IMR-90 (cell line): ENCODE results near the gene MAB21L1. TPM values are rescaled to one million over a fixed set of nuclear protein-coding genes. Genes with fewer than 3 reads are reported as not detected.

Experiments
- ATAC-seq: fragments of 200-7000 bp; cut with Tn5 transposase; 2 replicates; pipeline ENCODE4 v1.9.1; 2020; ENCODE audit warnings: low read depth, mild to moderate bottlenecking, moderate library complexity
- BruUV-seq: library from RNA; stranded (reverse); fragments of 400-500 nt; replicated peaks from 2 replicates; lab custom pipeline; 2021; lab: Mats Ljungman, UMichigan
- CTCF ChIA-PET: fragments of 300-600 bp; formaldehyde crosslinking; extraction: SDS; loops from one replicate; lab custom pipeline; 2021; ENCODE audit warnings: antibody characterized with exemption; lab: Yijun Ruan, JAX
- POLR2A ChIA-PET: fragments of 300-600 bp; sonication (Branson Sonifier 250); formaldehyde crosslinking; loops from one replicate; lab custom pipeline; 2022; ENCODE audit warnings: antibody characterized with exemption; ENCODE audit not compliant: unreplicated experiment; lab: Charles Lee
- DNase-seq: peaks from one replicate; pipeline ENCODE4 v3.0.0; 2013
- H2AFZ ChIP-seq: replicated peaks from 2 replicates; pipeline ENCODE3; 2013; ENCODE audit warnings: low read length, mild to moderate bottlenecking; ENCODE audit not compliant: poor library complexity
- H2AK5ac ChIP-seq: 2 replicates; pipeline ENCODE4 v1.6.1; 2013; ENCODE audit warnings: low read depth, low read length, inconsistent platforms
- H2AK9ac ChIP-seq: replicated peaks from 2 replicates; pipeline ENCODE3; 2013; ENCODE audit warnings: mild to moderate bottlenecking, low read depth, low read length, moderate library complexity; ENCODE audit not compliant: poor library complexity
- H2BK120ac ChIP-seq: 2 replicates; pipeline ENCODE4 v1.6.1; 2013; ENCODE audit warnings: low read depth, low read length, inconsistent platforms
- H2BK15ac ChIP-seq: 3 replicates; pipeline ENCODE4 v1.6.1; 2013; ENCODE audit warnings: low read depth, low read length, inconsistent platforms
- H2BK20ac ChIP-seq: 2 replicates; pipeline ENCODE4 v1.6.1; 2013; ENCODE audit warnings: low read depth, mild to moderate bottlenecking, inconsistent platforms, low read length, moderate library complexity
- H2BK5ac ChIP-seq: 2 replicates; pipeline ENCODE4 v1.6.1; 2013; ENCODE audit warnings: mild to moderate bottlenecking, low read depth, low read length, inconsistent platforms; ENCODE audit not compliant: poor library complexity, severe bottlenecking
- H3K14ac ChIP-seq: replicated peaks from 2 replicates; pipeline ENCODE4 v1.6.1; 2013; ENCODE audit warnings: low read depth, low read length, inconsistent platforms
- H3K18ac ChIP-seq: 2 replicates; pipeline ENCODE4 v1.6.1; 2013; ENCODE audit warnings: low read depth, low read length, control low read depth
- H3K23ac ChIP-seq: 2 replicates; pipeline ENCODE4 v1.6.1; 2013; ENCODE audit warnings: low read depth, low read length, inconsistent platforms
- H3K27ac ChIP-seq: 2 replicates; pipeline ENCODE4 v1.5.1; 2013; ENCODE audit warnings: mild to moderate bottlenecking, control low read depth, low read length; ENCODE audit not compliant: insufficient read depth
- H3K27me3 ChIP-seq: 2 replicates; pipeline ENCODE4 v1.6.1; 2013; ENCODE audit warnings: low read length; ENCODE audit not compliant: control insufficient read depth, insufficient read depth
- H3K36me3 ChIP-seq: 2 replicates; pipeline ENCODE4 v1.6.1; 2013; ENCODE audit warnings: low read length, mixed read lengths; ENCODE audit not compliant: control insufficient read depth, insufficient read depth
- H3K4ac ChIP-seq: 2 replicates; pipeline ENCODE4 v1.6.1; 2013; ENCODE audit warnings: low read depth, low read length, inconsistent platforms
- H3K4me1 ChIP-seq: 2 replicates; pipeline ENCODE4 v1.6.1; 2013; ENCODE audit warnings: low read length, mixed read lengths; ENCODE audit not compliant: control insufficient read depth, insufficient read depth
- H3K4me2 ChIP-seq: 2 replicates; pipeline ENCODE4 v1.6.1; 2013; ENCODE audit warnings: low read depth, mild to moderate bottlenecking, control low read depth, low read length, moderate library complexity
- H3K4me3 ChIP-seq: 2 replicates; pipeline ENCODE4 v1.5.1; 2013; ENCODE audit warnings: low read depth, mild to moderate bottlenecking, control low read depth, low read length, moderate library complexity; ENCODE audit not compliant: insufficient read depth
- H3K56ac ChIP-seq: 2 replicates; pipeline ENCODE4 v1.6.1; 2013; ENCODE audit warnings: low read length, inconsistent platforms; ENCODE audit not compliant: insufficient read depth; ENCODE audit errors: extremely low read depth
- H3K79me1 ChIP-seq, 2 experiments: 2 replicates each; pipeline ENCODE4 v1.6.1; 2013; ENCODE audit warnings: low read length in 2 of 2, inconsistent platforms in 1 of 2, low read depth in 1 of 2
- H3K9ac ChIP-seq: 2 replicates; pipeline ENCODE4 v1.6.1; 2013; ENCODE audit warnings: low read depth, low read length, control low read depth
- H3K9me1 ChIP-seq: 2 replicates; pipeline ENCODE4 v1.6.1; 2013; ENCODE audit warnings: low read length, inconsistent platforms; ENCODE audit not compliant: insufficient read depth
- H3K9me3 ChIP-seq: 2 replicates; pipeline ENCODE4 v1.6.1; 2013; ENCODE audit warnings: low read length; ENCODE audit not compliant: control insufficient read depth, insufficient read depth
- H4K20me1 ChIP-seq: 2 replicates; pipeline ENCODE4 v1.6.1; 2013; ENCODE audit warnings: low read length, inconsistent platforms; ENCODE audit not compliant: insufficient read depth
- H4K5ac ChIP-seq: 2 replicates; pipeline ENCODE4 v1.6.1; 2013; ENCODE audit warnings: mild to moderate bottlenecking, low read depth, low read length, control low read depth
- H4K8ac ChIP-seq, 2 experiments: 2 replicates each; pipeline ENCODE4 v1.6.1; 2013; ENCODE audit warnings: low read depth in 2 of 2, low read length in 2 of 2, control low read depth in 1 of 2, inconsistent platforms in 1 of 2
- H4K91ac ChIP-seq: 2 replicates; pipeline ENCODE4 v1.6.1; 2013; ENCODE audit warnings: low read depth, low read length, inconsistent platforms; ENCODE audit not compliant: insufficient read depth
- CEBPB ChIP-seq: IDR thresholded peaks from 2 replicates; pipeline ENCODE4 v1.6.1; 2012; ENCODE audit warnings: low read depth, low read length, improper control_type of control experiment
- FOS ChIP-seq: fragments of 150-350 bp; IDR thresholded peaks from 2 replicates; pipeline ENCODE4 v1.6.1; 2016; ENCODE audit warnings: low read depth, low read length
- MAFK ChIP-seq: IDR thresholded peaks from 2 replicates; pipeline ENCODE4 v1.6.1; 2012; ENCODE audit warnings: low read depth, low read length, improper control_type of control experiment
- MXI1 ChIP-seq: IDR thresholded peaks from 2 replicates; pipeline ENCODE4 v1.6.1; 2012; ENCODE audit warnings: low read depth, mild to moderate bottlenecking, low read length, moderate library complexity, borderline replicate concordance
- WGBS, 2 experiments: methylation state at CpG; one replicate each; pipeline versions ENCODE4 v1.1.5 to v1.1.7; 2013; ENCODE audit warnings: missing lambda C conversion rate in 2 of 2; ENCODE audit not compliant: insufficient read length in 1 of 2; ENCODE audit errors: extremely low coverage in 2 of 2; 5-methylcytosine and 5-hydroxymethylcytosine counted together
- dilution Hi-C: fragments of 300-500 bp; cut with HindIII; formaldehyde crosslinking; loops from one replicate; pipeline ENCODE4 v1.14.3; 2018; ENCODE audit warnings: low sequenced_read_pairs; ENCODE audit not compliant: unreplicated experiment
- in situ Hi-C: fragments of 300-500 bp; cut with MboI; formaldehyde crosslinking; loops from 3 replicates; pipeline ENCODE4 v1.14.3; 2019; ENCODE audit warnings: low sequenced_read_pairs, inconsistent platforms, mixed read lengths
- intact Hi-C: fragments of 100-400 bp; cut with micrococcal nuclease; formaldehyde crosslinking; loops from 2 replicates; pipeline ENCODE4 v1.10.0; 2022
- polyA plus RNA-seq, 3 experiments: library from polyadenylated mRNA; depleted of rRNA; stranded (reverse); fragments of >200 nt; gene quantifications; 2 replicates each; pipeline ENCODE4 v1.2.3, GENCODE V29; 2012; ENCODE audit warnings: low replicate concordance in 1 of 3
- total RNA-seq: library from RNA; depleted of rRNA; stranded (reverse); fragments of >200 nt; gene quantifications from 2 replicates; pipeline ENCODE4 v1.2.3, GENCODE V29; 2012

MAB21L1 gene
- total and polyA plus RNA-seq, 2 of the 4 experiments (the other 2 are of a cell fraction), result 0.53 to 0.72 TPM

DNA sequence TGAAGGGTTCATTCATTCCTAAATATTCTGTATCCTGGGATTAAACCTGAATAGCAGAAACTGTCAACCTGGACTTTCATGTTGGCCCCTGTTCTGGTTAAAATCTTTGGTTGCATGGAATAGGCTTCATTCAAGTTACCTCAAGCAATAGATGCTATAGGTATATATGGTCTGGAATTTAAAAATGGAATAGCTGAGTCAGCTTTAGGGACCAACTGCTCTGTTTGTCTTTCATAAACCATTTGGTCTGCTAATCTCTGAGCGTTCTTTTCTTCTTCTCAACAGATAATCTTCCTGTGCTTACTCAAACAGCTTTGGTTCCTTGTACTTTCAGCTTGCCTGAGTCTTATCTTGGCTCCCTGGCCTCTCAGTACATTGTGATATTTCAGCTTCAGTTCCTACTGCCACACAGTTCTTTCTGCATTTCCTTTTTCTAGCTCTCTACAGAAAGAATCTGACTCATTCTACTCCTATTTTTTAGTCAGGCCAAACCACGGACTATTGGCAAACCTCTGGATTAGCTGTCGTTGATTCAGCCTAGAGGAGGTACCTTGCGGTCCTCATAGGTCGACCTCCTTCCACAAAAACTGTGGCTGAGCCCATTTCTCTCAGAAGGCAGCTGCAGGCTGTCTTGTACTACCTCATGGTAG, 35.9 kb upstream of the MAB21L1 start:
- Histone ChIP-seq H3K4ac (no peak overlapping the region), H3K18ac (no peak overlapping the region), H4K20me1 (no peaks in the 10 kb centered on the region), H3K56ac (no peak overlapping the region), H2BK15ac (no peak overlapping the region), H3K9me1 (no peaks in the 10 kb centered on the region), H3K4me2 (no peak overlapping the region), H2BK120ac (no peak overlapping the region), H3K4me1 (no peaks in the 10 kb centered on the region), H4K91ac (no peak overlapping the region), H3K79me1 (no peaks in the 10 kb centered on the region), H2AK9ac (no peak overlapping the region), H3K27ac (no peak overlapping the region), H2AFZ (no peak overlapping the region), H3K14ac (no peak overlapping the region), H2BK5ac (no peak overlapping the region), H2BK20ac (no peak overlapping the region), H3K23ac (no peak overlapping the region), H3K9me3 (no peaks in the 10 kb centered on the region), H2AK5ac (no peak overlapping the region), H3K4me3 (no peak overlapping the region), H4K5ac (no peak overlapping the region), H3K36me3 (no peaks in the 10 kb centered on the region), H3K9ac (no peak overlapping the region), H3K27me3 (no peaks in the 10 kb centered on the region), H4K8ac (no peak overlapping the region)
- ChIA-PET POLR2A (no interaction called here), CTCF (interaction anchor here (1.0 kb wide), 1 partner anchor 25 kb away, joined by 11 read pairs; no protein-coding TSS in a partner anchor)
- DNase-seq, result peak; percentile 90
- intact Hi-C loops (no loop called here), dilution Hi-C loops (no loop called here), in situ Hi-C loops (no loop called here)
- peak; percentile 92 for TF ChIP-seq MAFK
- no peak for TF ChIP-seq MXI1
- TF ChIP-seq FOS, result no peak
- peak; percentile 44; the same call in 1 of the 2 replicates for TF ChIP-seq CEBPB
- 25% methylated on average over 1 of the region's 5 CpGs; no CpG with 5 or more reads in 1 of the 2 experiments for WGBS, 2 experiments
- BruUV-seq, result no TSS peak
- ATAC-seq, result peak; percentile 85
